ENCODE measurements around the gene ZNF474. TPM values are rescaled to one million over a fixed set of nuclear protein-coding genes. Genes with fewer than 3 reads are reported as not detected.

ZNF474 gene
- total RNA-seq, 1 donor from 2014 or later = 1.1 TPM

DNA sequence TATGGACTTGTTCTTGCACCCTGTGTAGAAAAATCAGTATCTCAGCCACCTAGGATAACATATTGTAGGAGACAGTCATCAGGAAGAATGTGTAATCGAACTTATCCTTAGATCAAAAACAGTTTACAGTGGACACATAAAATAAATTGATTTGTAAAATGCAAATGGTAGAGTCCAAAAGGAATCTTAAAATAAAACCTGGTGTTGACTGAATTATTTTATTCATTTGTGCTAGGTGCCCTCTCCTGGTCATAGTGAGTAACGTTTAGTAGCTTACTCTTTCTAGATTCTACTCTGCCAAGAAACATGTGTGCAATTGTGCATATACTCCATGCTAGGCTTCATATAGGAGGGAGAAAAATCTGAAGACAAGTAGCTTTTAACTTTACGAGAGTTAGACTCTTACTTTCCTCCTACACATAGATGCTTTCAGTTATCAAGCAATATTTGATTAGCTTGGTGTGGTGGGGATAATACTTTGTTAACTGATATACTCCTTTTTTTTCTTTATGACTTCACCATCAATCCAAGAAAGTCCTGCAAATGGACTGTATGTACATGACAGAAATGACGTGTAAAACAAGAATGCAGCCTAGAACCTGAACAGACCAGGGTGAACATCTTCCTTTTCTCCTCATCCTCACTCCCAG is 27.6 kb upstream of the ZNF474 start:
- peak; percentile 54 for TF ChIP-seq CTCF (IDR thresholded peaks at IDR 0.05; ENCODE audit: insufficient read depth, low read length, poor library complexity, severe bottlenecking)
- Histone ChIP-seq H3K27me3 (ENCODE audit: control insufficient read depth, insufficient read depth, low read length) (no peaks in the 10 kb centered on the region), H3K36me3 (ENCODE audit: control insufficient read depth, insufficient read depth, low read length) (no peaks in the 10 kb centered on the region), H3K4me3 (ENCODE audit: low read depth, low read length) (no peak overlapping the region)
- DNase-seq (ENCODE audit: low read depth) = no peak

GRCh38 chr5:122102825-122103224 is 26.5 kb upstream of the ZNF474 start:
- Histone ChIP-seq H3K27me3 (ENCODE audit: control insufficient read depth, insufficient read depth, low read length) (no peaks in the 10 kb centered on the region), H3K4me3 (ENCODE audit: low read depth, low read length) (no peak overlapping the region), H3K36me3 (ENCODE audit: control insufficient read depth, insufficient read depth, low read length) (no peaks in the 10 kb centered on the region)
- TF ChIP-seq CTCF (IDR thresholded peaks at IDR 0.05; ENCODE audit: insufficient read depth, low read length, poor library complexity, severe bottlenecking) = no peak
- DNase-seq (ENCODE audit: low read depth) = peak; percentile 71

GRCh38 chr5:122105909-122106308 is 23.4 kb upstream of the ZNF474 start:
- H3K27me3 ChIP-seq (ENCODE audit: control insufficient read depth, insufficient read depth, low read length) = no peaks in the 10 kb centered on the region
- no peak overlapping the region for H3K4me3 ChIP-seq (ENCODE audit: low read depth, low read length)
- DNase-seq (ENCODE audit: low read depth) = no peak
- H3K36me3 ChIP-seq (ENCODE audit: control insufficient read depth, insufficient read depth, low read length) = no peaks in the 10 kb centered on the region
- TF ChIP-seq CTCF (IDR thresholded peaks at IDR 0.05; ENCODE audit: insufficient read depth, low read length, poor library complexity, severe bottlenecking) = no peak

DNA sequence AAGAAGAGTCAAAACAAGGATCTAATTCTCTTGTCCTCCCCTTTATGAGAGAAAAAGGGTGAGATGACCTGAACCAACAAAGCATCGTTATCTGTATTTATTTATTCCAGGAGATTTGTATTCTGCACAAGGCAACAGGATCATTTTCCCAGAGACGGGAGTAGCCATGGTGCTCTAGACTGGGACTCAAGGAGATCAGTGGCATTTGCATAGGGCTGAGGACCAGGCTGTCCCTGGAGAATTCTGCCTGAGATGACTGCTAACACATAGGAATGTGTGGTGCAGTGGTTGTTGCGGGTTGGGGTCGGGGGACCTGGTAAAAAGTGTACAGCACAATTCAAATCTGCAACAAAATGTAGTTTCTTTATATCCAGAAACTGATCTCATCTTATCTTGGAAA is 22.3 kb upstream of the ZNF474 start:
- TF ChIP-seq CTCF (IDR thresholded peaks at IDR 0.05; ENCODE audit: insufficient read depth, low read length, poor library complexity, severe bottlenecking) = no peak
- no peaks in the 10 kb centered on the region for H3K36me3 ChIP-seq (ENCODE audit: control insufficient read depth, insufficient read depth, low read length)
- no peak overlapping the region for H3K4me3 ChIP-seq (ENCODE audit: low read depth, low read length)
- H3K27me3 ChIP-seq (ENCODE audit: control insufficient read depth, insufficient read depth, low read length) = no peaks in the 10 kb centered on the region
- DNase-seq (ENCODE audit: low read depth) = no peak

GRCh38 chr5:122110987-122111386 is 18.4 kb upstream of the ZNF474 start:
- no peaks in the 10 kb centered on the region for H3K27me3 ChIP-seq (ENCODE audit: control insufficient read depth, insufficient read depth, low read length)
- no peak for DNase-seq (ENCODE audit: low read depth)
- no peak for TF ChIP-seq CTCF (IDR thresholded peaks at IDR 0.05; ENCODE audit: insufficient read depth, low read length, poor library complexity, severe bottlenecking)

DNA sequence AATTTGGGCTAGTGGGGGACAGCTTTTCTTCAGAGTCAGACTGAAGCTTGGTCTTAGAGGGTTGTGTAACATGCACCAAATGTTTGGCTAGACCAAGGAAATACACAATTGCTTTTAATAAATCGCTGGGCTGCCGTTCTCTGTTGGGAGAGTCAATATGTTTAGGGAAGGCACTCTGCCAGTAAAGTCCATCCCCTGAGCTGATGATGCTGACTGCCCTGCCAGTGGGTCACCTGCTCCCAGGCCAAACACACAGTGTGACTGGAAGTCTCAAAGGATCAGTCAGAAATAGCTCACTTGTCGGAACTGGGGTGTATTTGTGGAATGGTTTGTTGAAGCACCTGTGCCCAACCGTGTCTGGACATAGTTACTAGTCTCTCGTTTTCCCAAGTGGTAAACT is 17.9 kb upstream of the ZNF474 start:
- H3K36me3 ChIP-seq (ENCODE audit: control insufficient read depth, insufficient read depth, low read length) = no peaks in the 10 kb centered on the region
- no peak for TF ChIP-seq CTCF (IDR thresholded peaks at IDR 0.05; ENCODE audit: insufficient read depth, low read length, poor library complexity, severe bottlenecking)
- H3K4me3 ChIP-seq (ENCODE audit: low read depth, low read length) = no peak overlapping the region
- H3K27me3 ChIP-seq (ENCODE audit: control insufficient read depth, insufficient read depth, low read length) = no peaks in the 10 kb centered on the region
- DNase-seq (ENCODE audit: low read depth) = no peak

More at GRCh38 chr5:122110987-122111386, 18.4 kb upstream of the ZNF474 start:
- Histone ChIP-seq H3K36me3 (ENCODE audit: control insufficient read depth, insufficient read depth, low read length) (no peaks in the 10 kb centered on the region), H3K4me3 (ENCODE audit: low read depth, low read length) (no peak overlapping the region)
